GDM1 (cell line): ENCODE measurements around the gene EP400.

Experiments used
- DNase-seq: peaks from one replicate; lab custom pipeline; 2025; lab: John Stamatoyannopoulos, UW

Gene EP400

DNA sequence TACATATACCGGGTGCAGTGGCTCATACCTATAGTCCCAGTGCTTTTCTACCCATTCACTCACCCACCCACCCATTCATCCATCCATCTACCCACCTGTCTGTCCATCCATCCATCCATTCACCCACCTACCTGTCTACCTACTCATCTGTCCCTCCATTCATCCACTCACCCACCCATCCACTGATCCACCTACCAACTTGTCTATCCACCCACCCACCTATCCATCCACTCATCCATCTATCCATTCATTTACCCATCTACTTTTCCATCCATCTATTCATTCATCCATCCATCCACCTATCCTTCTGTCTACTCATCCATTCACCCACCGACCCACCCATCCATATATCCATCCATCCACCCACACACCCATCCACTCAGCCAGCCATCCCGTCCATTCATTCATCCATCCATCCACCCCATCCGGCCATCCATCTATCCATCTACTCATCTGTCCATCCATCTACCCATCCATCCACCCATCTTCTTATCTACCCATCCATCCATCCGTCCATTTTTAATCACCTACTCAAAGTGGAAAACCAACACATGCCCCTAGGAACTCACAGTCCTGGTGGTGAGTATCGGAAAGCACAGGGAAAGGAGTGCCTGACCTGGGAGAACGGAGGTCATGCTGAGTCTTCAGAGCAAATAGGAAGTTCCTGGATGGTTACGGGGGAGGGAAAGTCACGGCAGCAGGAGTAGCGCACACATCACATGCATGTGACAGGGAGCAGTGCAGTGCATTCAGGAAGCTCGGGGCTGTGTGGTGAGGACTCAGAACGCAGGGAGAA lies 174.4 kb downstream of the EP400 start:
- no peak for DNase-seq

DNA sequence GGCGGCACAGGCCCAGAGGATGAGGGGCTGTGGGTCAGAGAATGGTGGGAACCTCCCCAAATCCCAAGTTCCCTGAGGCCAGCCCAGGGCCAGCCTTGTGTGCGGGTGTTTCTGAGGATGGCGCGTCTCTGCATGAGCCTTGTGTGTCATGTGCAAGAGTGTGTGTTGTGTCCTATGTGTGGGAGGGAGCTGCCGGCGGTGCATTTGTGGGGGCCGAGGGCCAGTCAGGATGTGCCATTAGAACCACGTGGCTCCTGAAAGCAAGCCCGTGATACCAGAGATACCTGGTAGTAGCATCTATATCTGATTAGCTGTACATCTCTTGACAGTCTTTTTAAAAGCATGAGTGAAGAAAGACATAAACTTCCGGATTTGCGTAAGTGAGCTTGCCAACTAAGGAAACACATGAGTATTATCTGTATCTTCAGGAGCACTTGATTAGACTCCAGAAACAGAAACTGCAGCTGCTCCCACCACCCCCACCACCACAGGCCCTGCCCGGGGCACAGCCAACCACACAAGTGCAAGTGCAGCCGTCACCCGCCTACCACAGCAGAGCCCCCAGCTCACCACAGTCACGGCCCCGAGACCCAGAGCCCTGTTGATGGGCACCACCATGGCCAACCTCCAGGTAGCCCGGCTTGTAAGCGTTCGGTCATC lies 175.2 kb downstream of the EP400 start:
- DNase-seq: no peak

DNA sequence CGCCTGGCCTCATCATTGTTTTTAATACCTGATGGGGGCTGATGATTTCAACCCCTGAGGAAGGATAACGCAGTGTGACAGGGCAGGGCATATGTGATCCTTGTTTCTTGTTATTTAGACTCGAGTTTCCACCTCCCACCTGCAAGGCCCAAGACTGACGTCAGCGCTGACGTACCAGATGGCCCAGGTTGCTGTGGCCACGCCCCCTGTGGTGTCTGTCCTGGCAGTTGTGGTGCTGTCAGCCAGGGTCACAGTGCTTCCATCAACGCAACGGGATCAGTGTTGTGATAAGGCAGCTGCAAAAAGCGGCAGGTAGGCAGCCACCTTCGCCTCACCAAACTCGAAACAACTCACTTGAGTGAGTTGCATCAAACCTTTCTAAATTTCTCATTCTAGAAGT lies 176.0 kb downstream of the EP400 start:
- no peak for DNase-seq

DNA sequence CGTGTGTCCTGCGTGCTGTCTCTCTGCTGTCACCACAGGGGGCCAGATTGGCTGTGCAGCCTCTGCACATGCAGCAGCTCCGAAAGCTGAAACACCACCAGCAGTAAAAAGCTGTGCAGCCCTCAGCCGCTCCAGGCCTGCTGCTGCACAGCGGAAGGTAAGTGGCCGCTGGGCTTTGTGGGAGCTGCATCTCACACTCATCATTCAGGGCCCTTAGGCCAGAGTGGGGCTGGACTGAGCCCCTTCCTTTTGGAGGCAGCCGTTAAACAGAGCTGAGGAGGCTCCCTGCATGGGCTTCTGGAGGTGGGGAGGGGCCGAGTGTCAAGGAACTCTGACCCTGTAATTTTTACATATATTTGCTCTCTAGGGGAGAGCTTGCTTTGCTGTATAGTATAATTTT lies 177.3 kb downstream of the EP400 start:
- DNase-seq: no peak

DNA sequence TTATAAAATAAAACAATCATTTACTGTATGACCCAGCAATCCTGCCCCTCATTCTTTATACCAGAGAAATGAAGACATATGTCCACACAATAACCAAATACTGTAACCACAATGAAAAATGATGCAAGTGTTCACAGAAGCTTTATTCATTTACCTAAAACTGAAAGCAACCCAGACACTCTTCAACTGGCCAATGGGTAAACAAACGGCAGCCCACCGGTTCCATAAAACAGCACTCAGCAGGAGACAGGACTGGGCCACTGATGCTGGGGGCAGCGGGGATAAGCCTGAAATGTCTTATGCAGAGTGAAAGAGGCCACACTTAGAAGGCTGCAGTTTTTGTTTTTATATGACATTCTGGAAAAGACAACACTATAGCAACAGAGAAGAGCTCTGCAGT lies 179.3 kb downstream of the EP400 start:
- DNase-seq: no peak

DNA sequence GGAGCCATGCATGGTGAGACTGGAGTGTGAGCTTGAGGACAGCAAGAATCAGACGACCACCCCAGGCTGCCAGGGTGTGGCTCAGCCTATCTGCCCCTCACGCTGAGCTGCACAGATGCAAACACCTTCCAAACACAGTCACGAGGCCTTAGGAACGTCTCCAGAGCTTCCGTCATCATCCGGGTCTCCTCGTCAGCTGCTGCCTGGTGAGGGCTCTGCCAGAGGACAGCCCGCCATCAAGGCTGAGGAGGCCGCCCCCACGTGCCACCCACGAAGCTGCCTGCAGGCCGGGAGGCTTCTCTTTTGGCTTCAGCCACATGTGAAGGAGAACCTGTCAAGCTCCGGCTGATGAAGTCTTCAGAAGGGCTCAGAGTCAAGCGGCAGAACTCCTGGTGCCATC lies 180.9 kb downstream of the EP400 start:
- no peak for DNase-seq
